LNCAP (cell line): ENCODE data around the gene TRPC4AP.

ENCODE experiments used
- CTCF ChIP-seq: fragments of 450-650 bp; IDR thresholded peaks from 2 replicates; pipeline ENCODE4 v1.5.1; 2017; ENCODE audit warnings: mild to moderate bottlenecking

The TRPC4AP gene

GRCh38 chr20:35023624-35024023 is 69.0 kb downstream of the TRPC4AP start:
- no peak for TF ChIP-seq CTCF

GRCh38 chr20:35021831-35022230 is 70.8 kb downstream of the TRPC4AP start:
- no peak for TF ChIP-seq CTCF

GRCh38 chr20:35021063-35021462 is 71.5 kb downstream of the TRPC4AP start:
- TF ChIP-seq CTCF, result no peak

- TF ChIP-seq CTCF, result no peak
These were observed 72.3 kb downstream of the TRPC4AP start for GRCh38 chr20:35020108-35020928.

GRCh38 chr20:35018590-35019371 is 73.8 kb downstream of the TRPC4AP start:
- TF ChIP-seq CTCF, result no peak

GRCh38 chr20:35017099-35017835 is 75.3 kb downstream of the TRPC4AP start:
- no peak for TF ChIP-seq CTCF

- no peak for TF ChIP-seq CTCF
These were observed 76.8 kb downstream of the TRPC4AP start for GRCh38 chr20:35015863-35016193.
